HG03469 (cell line): ENCODE measurements around the gene CCDC195.

Experiments used
- ATAC-seq: cut with Tn5 transposase; IDR thresholded peaks from one replicate; pipeline ENCODE4 v1.9.1; 2021; ENCODE audit warnings: mild to moderate bottlenecking, moderate library complexity, moderate number of reproducible peaks; ENCODE audit not compliant: unreplicated experiment

The CCDC195 gene

DNA sequence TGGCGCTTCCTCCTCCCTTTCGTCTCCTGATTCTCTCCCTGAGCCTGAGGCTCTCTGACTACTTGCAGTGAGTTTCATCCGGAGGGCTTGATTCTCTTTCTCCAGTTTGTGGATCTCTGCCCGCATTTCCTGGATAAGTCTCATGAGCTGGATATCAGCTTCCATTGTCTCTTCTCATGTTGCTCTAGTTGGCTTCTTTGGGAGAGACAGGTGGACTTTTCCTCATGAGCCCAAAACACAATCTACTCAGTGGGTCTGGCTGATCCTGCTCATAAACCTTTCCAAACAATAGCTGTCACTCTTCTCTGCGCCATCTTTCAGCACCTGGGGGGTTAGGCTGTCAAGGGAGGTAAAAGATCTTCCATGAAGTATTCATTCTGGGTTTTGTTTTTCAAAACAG lies at the start of gene CCDC195:
Gene CCDC195 (minus strand): TSS at position 165 of the 400 bp plus-strand sequence. CDS start 0 bp downstream, at position 165.
- ATAC-seq = no peak

GRCh38 chr2:224764565-224765236 lies 48.5 kb upstream of the CCDC195 start:
- ATAC-seq = peak; percentile 76

- ATAC-seq = no peak
Observed at GRCh38 chr2:224757934-224758548, 41.9 kb upstream of the CCDC195 start.

GRCh38 chr2:224753743-224754540 lies 37.8 kb upstream of the CCDC195 start:
- no peak for ATAC-seq

GRCh38 chr2:224751996-224752698 lies 36.0 kb upstream of the CCDC195 start:
- ATAC-seq = no peak

- ATAC-seq = no peak
Observed at GRCh38 chr2:224749136-224749535, 33.0 kb upstream of the CCDC195 start.

- no peak for ATAC-seq
Observed at GRCh38 chr2:224747765-224748164, 31.6 kb upstream of the CCDC195 start.

GRCh38 chr2:224736227-224736626 lies 20.1 kb upstream of the CCDC195 start:
- no peak for ATAC-seq

DNA sequence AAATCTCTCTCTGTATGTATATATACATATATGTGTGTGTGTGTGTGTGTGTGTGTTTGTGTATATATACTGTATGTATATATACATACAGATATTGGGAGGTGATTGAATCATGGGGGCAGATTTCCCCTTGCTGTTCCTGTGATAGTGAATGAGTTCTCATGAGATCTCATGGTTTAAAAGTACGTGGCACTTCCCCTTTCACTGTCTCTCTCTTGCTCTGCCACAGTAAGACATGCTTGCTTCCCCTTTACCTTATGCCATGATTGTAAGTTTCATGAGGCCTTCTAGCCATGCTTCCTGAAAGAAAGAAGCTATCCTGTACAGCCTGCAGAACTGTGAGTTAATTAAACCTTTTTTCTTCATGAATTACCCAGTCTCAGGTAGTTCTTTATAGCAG lies 18.8 kb upstream of the CCDC195 start:
- no peak for ATAC-seq

DNA sequence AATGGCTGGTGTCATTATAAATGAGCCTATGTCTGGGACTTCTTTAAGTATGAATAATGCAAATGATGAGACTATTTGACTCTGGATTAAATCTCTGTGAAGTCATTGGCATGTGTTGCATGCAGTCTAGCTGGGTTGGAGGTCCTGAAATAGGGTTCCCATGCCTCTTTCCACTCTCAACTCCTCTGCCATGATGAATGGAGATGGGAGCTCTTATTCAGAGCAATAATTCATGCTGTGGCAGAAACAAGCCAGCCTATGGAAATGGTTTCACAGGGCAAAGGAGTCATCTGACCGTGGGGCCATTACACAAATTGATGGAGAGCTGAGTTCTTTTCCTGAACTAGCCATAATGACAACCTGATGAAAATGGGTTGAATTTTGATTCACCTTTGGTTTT lies 15.5 kb upstream of the CCDC195 start:
- no peak for ATAC-seq

DNA sequence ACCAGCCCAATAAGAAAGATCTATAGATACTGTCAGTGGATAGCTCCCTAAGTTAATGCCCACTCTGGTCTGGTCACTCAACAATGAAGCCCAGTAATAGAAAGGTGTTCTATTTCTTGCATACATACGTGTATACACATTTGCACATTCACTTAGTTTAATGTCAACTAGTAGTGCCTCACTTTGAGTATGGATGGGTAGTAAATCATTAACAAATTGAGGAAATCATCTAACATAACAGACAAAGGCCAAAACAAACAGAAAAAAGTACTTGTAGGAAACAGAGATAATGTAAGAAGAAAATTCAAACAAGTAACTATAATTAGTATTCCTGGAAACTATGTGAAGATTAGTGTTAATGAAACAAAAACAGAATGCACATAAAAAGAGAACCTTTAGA lies 13.3 kb upstream of the CCDC195 start:
- no peak for ATAC-seq

GRCh38 chr2:224724331-224724730 lies 8.2 kb upstream of the CCDC195 start:
- no peak for ATAC-seq

- no peak for ATAC-seq
Observed at GRCh38 chr2:224723586-224724217, 7.5 kb upstream of the CCDC195 start.

DNA sequence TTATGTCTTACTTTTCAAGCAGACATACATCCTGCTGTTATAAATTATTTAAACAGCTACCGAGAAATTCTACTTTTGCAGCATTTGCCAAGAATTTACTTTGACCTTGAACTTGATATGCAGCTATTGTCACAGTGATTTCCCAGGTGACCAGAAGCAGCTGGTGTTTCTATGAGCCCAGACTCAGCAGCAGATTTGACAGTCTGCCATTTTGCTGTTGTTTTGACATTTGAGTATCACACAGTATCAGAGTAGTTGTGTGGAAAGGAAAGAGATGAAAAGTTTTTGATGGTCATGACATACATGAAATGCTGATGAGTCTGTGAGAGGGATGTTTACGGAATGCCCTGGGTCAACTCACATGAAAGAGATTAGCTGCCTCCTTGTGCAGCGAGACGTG lies 6.6 kb upstream of the CCDC195 start:
- no peak for ATAC-seq

GRCh38 chr2:224722250-224722649 lies 6.1 kb upstream of the CCDC195 start:
- no peak for ATAC-seq

- ATAC-seq = no peak
Observed at GRCh38 chr2:224716921-224717320, 756 bp upstream of the CCDC195 start.

GRCh38 chr2:224711859-224712665 lies 4.1 kb downstream of the CCDC195 start:
- no peak for ATAC-seq

DNA sequence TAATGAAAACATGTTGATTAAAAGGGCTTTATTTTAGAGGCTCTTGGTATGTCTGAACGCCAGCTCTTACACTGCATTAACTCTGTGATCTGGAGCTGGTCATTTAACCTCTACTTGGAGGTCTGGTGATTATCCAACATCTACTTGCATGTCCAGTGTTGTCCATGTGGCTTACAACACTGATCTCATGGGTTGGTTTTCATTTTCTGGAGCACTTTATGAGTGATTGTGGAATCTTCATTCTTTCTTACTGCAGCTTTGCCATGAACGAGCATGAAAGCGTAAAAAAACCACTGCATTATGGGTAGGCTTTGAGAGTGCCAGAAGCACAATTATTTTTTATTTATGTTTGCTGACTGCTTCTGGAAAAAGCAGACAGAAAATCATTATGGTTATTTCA lies 4.8 kb downstream of the CCDC195 start:
- ATAC-seq = no peak

GRCh38 chr2:224709301-224709700 lies 6.9 kb downstream of the CCDC195 start:
- no peak for ATAC-seq

DNA sequence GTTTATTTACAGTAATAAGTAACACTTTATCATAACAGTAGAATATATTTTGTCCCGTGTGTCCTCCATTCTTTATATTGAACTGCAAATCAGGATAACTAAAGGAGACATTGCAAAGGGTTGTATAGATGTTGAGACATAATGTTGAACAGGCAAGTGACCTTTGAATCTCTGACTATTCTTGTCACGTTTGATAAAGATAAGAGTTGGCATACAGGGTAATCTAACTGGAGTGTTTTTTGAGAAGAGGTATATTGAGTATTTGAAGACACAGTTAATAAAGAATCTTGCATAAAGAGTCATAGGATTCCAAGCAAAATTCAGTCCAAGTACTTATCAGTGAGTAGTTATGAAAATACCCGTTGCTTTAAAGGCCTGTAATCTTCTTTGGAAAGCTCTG lies 21.7 kb downstream of the CCDC195 start:
- no peak for ATAC-seq
